ENCODE data around the gene PLLP. TPM values are rescaled to one million over a fixed set of nuclear protein-coding genes. Genes with fewer than 3 reads are reported as not detected.

PLLP gene, protein sequence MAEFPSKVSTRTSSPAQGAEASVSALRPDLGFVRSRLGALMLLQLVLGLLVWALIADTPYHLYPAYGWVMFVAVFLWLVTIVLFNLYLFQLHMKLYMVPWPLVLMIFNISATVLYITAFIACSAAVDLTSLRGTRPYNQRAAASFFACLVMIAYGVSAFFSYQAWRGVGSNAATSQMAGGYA
- 0.08 and 0.22 TPM in 2 replicates for total RNA-seq (2014; rRNA removed; shearing (Covaris generic))
- total RNA-seq (2022): not detected in 2 replicates
- Bru-seq, nascent RNA: percentile 4 among the genes with signal in this experiment
- percentile 6 among the genes with signal in this experiment for BruChase-seq, experiment 1, labeled RNA remaining after a 6-hour chase
- BruChase-seq, experiment 2, labeled RNA remaining after a 2-hour chase: percentile 4 among the genes with signal in this experiment
- long read RNA-seq: 0 reads

DNA sequence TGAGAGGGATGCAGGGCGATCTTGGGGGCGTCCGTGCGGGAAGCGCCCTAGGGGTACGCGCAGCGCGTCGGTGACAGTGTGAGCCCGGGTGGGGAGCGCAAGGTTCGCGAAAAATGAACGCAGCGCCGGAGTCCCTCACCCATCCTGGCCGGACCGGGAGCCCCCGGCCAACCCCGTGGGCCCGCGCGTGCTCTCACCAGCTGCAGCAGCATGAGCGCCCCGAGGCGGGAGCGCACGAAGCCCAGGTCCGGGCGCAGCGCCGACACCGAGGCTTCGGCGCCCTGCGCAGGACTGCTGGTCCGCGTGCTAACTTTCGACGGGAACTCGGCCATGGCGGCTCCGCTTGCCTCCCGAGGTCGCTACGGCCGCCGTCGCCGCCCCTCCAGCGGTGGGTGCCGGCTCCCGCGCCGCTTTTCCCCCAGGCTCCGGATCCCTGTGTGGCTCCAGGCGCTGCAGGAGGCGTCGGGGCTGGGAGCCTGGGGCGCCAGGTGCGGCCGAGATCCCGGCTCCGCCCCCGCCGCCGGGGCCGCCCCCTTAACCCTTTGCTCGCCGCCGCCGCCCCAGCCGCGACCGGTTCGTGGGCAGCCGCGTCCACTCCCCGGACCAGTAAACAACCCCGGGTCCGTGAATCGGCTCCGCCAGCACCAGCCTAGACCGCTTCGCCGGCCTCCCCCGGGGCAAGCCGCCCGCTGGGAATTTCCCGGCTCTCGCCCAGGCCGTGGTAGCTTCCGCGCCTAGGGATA lies at the start of gene PLLP:
Gene PLLP, minus strand, starts transcription at position 464 of the 743 bp plus-strand sequence. Its CDS starts 132 bp downstream, at position 332.
- peak within 1 kb of the TSS; percentile 57 for H3K4me3 ChIP-seq (ENCODE audit: low read depth, low read length, poor library complexity, severe bottlenecking)
- peak within 1 kb of the TSS; percentile 62 for H3K4me2 ChIP-seq (ENCODE audit: low read length)
- DNase-seq (ENCODE audit: low spot score): no peak
- H2AFZ ChIP-seq (ENCODE audit: low read length): no peak within 1 kb of the TSS
- CTCF ChIA-PET (ENCODE audit: unreplicated experiment): no interaction called here
- no peaks in the 10 kb centered on the region for H3K79me2 ChIP-seq (ENCODE audit: insufficient read depth, low read depth, low read length)
- BruUV-seq (replicated peaks): no TSS peak
- H3K4me1 ChIP-seq (ENCODE audit: insufficient read depth, low read length, poor library complexity, severe bottlenecking): no peaks in the 10 kb centered on the region
- intact Hi-C loops (cut with micrococcal nuclease; ENCODE audit: unreplicated experiment): no loop called here
- H3K27ac ChIP-seq (ENCODE audit: low read depth, low read length, poor library complexity, severe bottlenecking): no peak within 1 kb of the TSS
- no peaks in the 10 kb centered on the region for H3K9me3 ChIP-seq (ENCODE audit: low read length)
- no peaks in the 10 kb centered on the region for H3K9me2 ChIP-seq (ENCODE audit: insufficient read depth, low read length)
- POLR2A ChIA-PET: interaction anchor here (0.6 kb wide), 1 partner anchor 8 kb away, joined by 5 read pairs; no protein-coding TSS in a partner anchor
- no peaks in the 10 kb centered on the region for H3K36me3 ChIP-seq (ENCODE audit: insufficient read depth, low read length)
- H4K20me1 ChIP-seq (ENCODE audit: insufficient read depth, low read length): no peaks in the 10 kb centered on the region
- no peak for TF ChIP-seq EZH2phosphoT487 (IDR thresholded peaks at IDR 0.05; ENCODE audit: borderline replicate concordance, low read depth, low read length)
- TF ChIP-seq, protein P1, sequence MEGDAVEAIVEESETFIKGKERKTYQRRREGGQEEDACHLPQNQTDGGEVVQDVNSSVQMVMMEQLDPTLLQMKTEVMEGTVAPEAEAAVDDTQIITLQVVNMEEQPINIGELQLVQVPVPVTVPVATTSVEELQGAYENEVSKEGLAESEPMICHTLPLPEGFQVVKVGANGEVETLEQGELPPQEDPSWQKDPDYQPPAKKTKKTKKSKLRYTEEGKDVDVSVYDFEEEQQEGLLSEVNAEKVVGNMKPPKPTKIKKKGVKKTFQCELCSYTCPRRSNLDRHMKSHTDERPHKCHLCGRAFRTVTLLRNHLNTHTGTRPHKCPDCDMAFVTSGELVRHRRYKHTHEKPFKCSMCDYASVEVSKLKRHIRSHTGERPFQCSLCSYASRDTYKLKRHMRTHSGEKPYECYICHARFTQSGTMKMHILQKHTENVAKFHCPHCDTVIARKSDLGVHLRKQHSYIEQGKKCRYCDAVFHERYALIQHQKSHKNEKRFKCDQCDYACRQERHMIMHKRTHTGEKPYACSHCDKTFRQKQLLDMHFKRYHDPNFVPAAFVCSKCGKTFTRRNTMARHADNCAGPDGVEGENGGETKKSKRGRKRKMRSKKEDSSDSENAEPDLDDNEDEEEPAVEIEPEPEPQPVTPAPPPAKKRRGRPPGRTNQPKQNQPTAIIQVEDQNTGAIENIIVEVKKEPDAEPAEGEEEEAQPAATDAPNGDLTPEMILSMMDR (conservative IDR thresholded peaks at IDR 0.05; ENCODE audit: low read length): no peak

DNA sequence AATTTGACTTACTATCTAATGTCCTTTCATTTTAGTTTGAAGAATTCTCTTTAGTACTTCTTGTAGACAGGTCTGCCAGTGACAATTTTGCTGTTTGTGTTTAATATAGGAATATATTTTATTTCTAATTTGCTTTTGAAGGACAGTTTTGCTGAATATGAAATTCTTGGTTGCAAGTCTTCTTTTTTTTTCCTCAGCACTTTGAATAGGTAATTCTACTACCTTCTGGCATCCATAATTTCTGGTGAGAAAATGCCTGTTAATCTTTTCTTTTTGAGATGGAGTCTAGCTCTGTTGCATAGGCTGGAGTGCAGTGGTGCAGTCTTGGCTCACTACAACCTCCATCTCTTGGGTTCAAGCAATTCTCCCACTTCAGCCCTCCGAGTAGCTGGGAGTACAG lies 48.9 kb upstream of the PLLP start:
- Histone ChIP-seq H3K27ac (ENCODE audit: low read depth, low read length, poor library complexity, severe bottlenecking) (no peak overlapping the region), H3K79me2 (ENCODE audit: insufficient read depth, low read depth, low read length) (no peaks in the 10 kb centered on the region), H3K4me2 (ENCODE audit: low read length) (no peak overlapping the region), H3K4me3 (ENCODE audit: low read depth, low read length, poor library complexity, severe bottlenecking) (no peak overlapping the region), H3K9me2 (ENCODE audit: insufficient read depth, low read length) (no peaks in the 10 kb centered on the region), H3K36me3 (ENCODE audit: insufficient read depth, low read length) (no peaks in the 10 kb centered on the region), H4K20me1 (ENCODE audit: insufficient read depth, low read length) (no peaks in the 10 kb centered on the region), H3K4me1 (ENCODE audit: insufficient read depth, low read length, poor library complexity, severe bottlenecking) (no peaks in the 10 kb centered on the region), H2AFZ (ENCODE audit: low read length) (no peak overlapping the region), H3K9me3 (ENCODE audit: low read length) (no peaks in the 10 kb centered on the region)
- no peak for DNase-seq (ENCODE audit: low spot score)
- no TSS peak for BruUV-seq (replicated peaks)
- ChIA-PET POLR2A (no interaction called here), CTCF (ENCODE audit: unreplicated experiment) (no interaction called here)
- intact Hi-C loops (cut with micrococcal nuclease; ENCODE audit: unreplicated experiment): no loop called here
- no peak for TF ChIP-seq EZH2phosphoT487 (IDR thresholded peaks at IDR 0.05; ENCODE audit: borderline replicate concordance, low read depth, low read length)
- TF ChIP-seq, protein P1 (conservative IDR thresholded peaks at IDR 0.05; ENCODE audit: low read length): no peak

All from OCI-LY7 (cell line).